ENCODE data around the gene SYNPO2L.
"Not testable (repeated sequence)": the region's sequence is repeated elsewhere in the genome, so short reads cannot be mapped to it uniquely, and the experiment has no call there.

GRCh38 chr10:73620974-73621373, 34.9 kb downstream of the SYNPO2L start:
- TF ChIP-seq POLR2A, TAF1, POLR2AphosphoS5, SPI1 (IDR thresholded peaks at IDR 0.05; ENCODE audit: low read depth, low read length): not testable (repeated sequence)

All from GM12891 (cell line).